GM18526 (cell line): ENCODE measurements around the gene MRFAP1.

ENCODE experiments used
- POLR2A ChIP-seq: IDR thresholded peaks from 3 replicates; pipeline ENCODE4 v1.6.1; 2011; ENCODE audit not compliant: insufficient read length; ENCODE audit errors: extremely low read depth

Gene MRFAP1

GRCh38 chr4:6619466-6620255 is 20.8 kb upstream of the MRFAP1 start:
- TF ChIP-seq POLR2A = no peak

- no peak for TF ChIP-seq POLR2A
These were observed 20.2 kb upstream of the MRFAP1 start for GRCh38 chr4:6620296-6620695.

DNA sequence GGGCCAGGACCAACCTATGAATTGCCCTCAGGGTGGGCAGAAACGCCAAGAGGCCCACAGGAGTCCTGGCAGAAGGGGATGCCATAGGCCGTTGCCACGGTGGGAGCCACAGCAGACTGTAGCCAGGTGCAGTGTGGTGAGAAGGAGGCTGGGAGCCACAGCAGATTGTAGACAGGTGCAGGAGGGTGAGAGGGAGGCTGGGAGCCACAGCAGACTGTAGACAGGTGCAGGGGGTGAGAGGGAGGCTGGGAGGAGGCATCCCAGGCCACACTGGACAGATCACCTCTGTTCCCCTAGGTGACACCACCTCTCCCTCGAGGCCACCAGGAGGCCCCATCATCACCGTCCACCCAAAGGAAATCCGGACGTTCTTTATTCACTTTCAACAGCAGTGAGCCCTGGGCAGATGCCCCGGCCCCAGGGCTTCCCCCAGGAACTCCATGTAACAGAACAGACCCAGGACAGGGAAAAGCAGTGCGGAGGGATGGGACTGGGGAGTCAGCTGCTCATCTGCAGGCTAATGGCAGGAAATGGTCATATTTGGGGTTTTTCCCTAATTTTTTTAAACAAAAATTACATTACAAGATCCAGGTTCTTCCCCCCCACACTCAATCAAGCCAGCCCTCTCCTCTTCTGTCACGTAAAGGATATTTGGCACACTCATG is 19.5 kb upstream of the MRFAP1 start:
- TF ChIP-seq POLR2A = no peak

GRCh38 chr4:6621556-6621927 is 18.9 kb upstream of the MRFAP1 start:
- no peak for TF ChIP-seq POLR2A

DNA sequence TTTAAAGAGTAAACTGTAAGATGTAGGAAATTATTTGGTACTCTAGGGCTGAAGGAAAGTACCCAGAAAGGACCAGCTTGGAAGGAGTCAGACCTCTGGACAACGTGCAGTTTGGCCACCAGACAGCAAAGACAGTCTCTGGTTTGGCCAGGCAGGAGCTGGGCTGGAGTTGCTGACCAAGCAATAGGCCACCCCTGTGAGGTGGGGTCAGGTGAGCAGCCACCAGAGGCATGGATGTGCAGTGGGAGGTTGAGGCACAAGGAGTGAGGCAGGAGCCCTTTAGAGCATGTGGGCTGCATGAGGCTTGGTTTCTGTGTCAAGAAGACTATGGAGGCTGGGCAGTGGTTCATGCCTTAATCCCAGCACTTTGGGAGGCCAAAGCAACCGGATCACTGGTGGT is 17.7 kb upstream of the MRFAP1 start:
- no peak for TF ChIP-seq POLR2A

DNA sequence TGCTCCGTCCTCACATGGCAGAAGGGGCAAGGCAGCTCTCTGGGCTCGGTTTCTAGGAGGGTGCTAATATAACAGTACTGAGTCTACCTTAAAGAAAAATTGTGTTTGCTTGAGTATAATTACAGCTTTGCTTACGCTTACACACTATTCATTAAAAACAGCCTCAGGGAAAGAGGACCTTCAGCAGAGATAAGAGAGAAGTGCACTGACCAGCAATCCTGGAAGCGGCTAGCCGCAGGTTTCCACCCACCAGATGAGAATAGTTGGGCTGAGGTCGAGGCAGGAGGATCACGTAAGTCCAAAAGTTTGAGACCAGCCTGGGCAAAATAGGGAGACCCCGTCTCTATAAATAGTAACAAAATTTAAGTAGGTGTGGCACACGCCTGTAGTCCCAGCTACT is 15.2 kb upstream of the MRFAP1 start:
- no peak for TF ChIP-seq POLR2A

DNA sequence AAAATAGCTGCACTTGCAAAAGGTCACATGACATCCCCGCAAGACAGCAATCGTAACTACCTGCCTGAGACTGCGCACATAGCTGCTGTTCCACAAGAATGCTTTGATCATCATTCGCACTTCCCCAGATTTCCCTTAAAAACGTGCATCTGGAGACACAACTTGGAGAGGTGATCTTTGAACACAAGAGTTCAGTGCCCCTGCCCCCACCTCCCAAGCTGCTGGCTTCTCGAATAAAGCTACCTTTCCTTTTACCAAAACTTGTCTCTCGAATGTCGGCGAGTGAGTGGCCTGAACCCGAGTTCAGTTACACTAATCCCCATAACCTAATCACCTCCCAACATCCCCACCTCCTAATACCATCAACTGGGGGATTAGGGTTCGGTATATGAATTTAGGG is 14.4 kb upstream of the MRFAP1 start:
- no peak for TF ChIP-seq POLR2A

DNA sequence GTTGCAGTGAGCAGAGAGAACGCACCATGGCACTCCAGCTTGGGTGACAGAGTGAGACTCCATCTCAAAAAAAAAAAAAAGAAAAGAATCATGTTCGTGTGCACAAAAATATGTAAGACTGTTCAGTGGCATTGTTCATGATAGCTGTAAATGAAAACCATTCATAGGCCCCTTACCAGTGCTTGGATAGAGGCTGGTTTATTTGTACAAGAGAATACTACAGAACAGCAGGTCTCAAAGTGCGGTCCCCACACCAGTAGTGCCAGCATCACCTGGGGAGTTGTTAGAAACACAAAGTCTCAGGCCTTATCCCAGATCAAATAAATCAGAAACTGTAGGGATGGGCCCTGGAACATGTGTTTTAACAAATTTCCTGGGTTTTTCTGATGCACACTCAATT is 12.7 kb upstream of the MRFAP1 start:
- TF ChIP-seq POLR2A = no peak

GRCh38 chr4:6632125-6632524 is 8.4 kb upstream of the MRFAP1 start:
- TF ChIP-seq POLR2A = no peak

- TF ChIP-seq POLR2A = no peak
These were observed 7.2 kb upstream of the MRFAP1 start for GRCh38 chr4:6633091-6633906.

GRCh38 chr4:6634746-6635145 is 5.7 kb upstream of the MRFAP1 start:
- TF ChIP-seq POLR2A = no peak

- TF ChIP-seq POLR2A = no peak
These were observed 1.3 kb upstream of the MRFAP1 start for GRCh38 chr4:6639137-6639680.

DNA sequence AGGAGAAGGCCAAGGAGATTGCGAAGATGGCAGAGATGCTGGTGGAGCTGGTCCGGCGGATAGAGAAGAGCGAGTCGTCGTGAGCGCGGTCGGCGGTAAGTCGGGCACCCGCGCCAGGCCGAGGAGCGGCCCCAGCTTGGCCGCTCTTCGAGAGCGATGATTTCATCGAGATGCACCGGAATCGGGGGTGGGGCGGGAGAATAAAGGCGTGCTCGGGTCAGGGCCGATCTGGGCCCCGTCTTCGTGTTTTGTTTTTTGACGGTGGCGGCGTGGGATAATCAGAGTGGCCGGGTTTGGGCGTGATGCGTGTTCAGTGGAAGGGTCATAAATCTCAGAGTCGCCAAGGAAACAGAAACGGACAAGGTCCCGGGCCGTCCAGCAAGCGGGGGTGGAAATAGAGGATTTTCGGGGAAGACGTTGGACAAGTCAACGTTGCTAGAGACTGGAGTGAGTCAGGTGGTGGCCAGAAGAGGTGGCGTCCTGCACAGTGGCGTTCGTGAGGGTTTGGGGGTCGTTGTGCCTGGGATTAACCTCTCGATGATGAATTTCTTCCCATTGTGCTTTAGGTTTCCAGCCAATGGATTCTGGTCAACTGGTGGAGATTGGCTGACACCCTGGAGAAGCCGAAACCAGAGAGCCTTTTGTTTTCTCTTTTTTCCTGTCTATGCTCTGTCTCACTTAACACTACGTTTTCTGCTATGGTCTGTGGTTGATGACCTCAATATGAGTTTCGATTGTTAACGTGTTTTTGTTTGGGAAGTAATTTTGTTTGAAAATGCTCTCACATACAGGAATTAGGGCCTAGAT is 882 bp downstream of the MRFAP1 start:
- no peak for TF ChIP-seq POLR2A

DNA sequence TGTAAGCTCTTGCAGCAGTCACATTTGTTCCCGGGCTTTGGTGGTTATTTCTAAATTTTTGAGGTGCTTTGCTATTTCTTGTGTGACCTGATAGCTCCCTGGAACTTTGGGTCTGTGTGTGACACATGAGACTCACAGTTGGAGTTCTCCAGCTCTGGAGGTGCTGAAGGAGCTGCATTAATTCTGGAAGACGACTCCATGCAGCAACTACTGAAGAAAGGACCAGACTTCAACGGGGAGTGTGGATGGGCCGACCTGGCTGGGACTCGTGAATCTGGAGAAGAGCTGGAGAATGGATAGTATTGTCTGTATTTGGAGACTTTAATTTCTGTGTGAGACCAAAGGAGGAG is 1.5 kb downstream of the MRFAP1 start:
- TF ChIP-seq POLR2A = no peak
